IPS-NIHi7 (cell line): ENCODE measurements around the gene BLACAT1.
"Not testable (repeated sequence)": the region's sequence is repeated elsewhere in the genome, so short reads cannot be mapped to it uniquely, and the experiment has no call there.

Source experiments
- DNase-seq: peaks from one replicate; pipeline ENCODE4 v3.0.0; 2012; ENCODE audit warnings: mixed read lengths; ENCODE audit errors: extremely low spot score

Gene BLACAT1

DNA sequence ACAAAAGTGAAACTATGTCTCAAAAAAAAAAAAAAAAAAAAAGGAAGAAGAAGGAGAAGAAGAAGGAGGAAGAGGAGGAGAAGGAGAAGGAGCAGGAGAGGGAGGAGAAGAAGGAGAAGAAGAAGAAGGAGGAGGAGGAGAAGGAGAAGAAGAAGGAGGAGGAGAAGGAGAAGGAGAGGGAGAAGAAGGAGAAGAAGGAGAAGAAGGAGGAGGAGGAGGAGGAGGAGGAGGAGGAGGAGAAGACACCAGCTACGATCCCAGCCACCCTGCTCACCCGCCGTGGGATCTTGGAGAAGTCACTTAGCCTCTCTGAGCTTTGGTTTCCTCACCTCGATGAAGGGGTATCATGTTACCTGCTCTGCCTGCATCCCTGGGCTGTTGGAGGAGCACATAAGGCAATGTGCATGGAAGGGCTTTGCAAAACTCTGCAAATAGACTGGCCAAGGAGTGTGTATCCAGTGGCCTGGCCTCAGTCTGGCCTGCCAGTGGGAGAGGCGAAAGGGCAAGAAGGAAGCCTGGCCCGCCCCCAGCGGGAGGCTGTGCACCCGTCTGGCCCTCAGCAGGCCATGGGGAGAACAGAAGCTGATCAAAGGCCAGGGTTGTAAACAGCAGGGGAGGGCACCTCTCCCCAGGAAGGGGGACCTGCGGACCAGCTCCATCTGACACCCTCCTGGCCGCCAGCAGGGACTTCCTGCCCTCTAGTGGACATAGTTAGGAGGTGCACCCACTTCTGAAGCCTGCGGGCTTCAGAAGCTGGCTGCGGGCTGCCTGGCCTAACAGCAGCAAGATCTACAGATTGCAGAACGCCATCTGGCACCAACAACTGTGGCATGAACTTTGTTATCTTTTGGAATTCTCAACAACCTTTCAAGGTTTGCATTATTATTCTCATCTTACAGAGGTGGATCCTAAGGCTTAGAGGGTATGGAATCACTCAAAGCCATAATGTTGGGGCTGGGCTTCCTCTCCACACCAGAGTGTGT lies 29.4 kb upstream of the BLACAT1 start:
- peak; percentile 93 for DNase-seq

DNA sequence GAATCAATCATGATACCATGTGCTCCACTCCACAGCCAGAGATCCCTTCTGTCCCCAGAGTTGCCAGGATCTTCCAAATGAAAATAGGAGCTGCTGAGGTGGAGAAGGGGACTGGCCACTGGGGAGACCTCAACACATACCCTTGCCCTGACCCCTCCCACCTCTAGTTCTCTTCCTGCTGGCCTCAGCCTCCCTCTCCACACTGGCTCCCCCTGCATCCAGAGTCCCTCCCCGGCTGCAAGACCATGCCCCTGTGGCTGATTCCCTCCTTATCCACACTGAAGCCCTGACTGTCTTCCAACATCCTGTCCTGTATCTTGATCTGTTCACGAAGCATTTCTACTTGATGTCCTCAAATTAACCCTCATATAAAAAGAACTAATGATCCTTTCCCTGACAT lies 27.5 kb upstream of the BLACAT1 start:
- no peak for DNase-seq

DNA sequence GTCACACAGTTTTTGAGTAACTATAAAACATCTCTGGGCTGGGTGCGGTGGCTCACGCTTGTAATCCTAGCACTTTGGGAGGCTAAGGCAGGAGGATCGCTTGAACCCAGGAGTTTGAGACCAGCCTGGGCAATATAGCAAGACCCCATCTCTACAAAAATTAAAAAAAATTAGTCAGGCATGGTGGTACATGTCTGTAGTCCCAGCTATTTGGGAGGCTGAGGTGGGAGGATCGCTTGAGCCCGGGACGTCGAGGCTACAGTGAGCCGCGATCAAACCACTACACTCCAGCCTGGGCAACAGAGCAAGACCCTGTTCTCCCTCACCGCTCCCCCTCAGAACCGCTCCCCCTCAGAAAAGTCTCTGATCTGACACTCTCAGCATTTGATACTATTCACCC lies 26.7 kb upstream of the BLACAT1 start:
- not testable (repeated sequence) for DNase-seq

DNA sequence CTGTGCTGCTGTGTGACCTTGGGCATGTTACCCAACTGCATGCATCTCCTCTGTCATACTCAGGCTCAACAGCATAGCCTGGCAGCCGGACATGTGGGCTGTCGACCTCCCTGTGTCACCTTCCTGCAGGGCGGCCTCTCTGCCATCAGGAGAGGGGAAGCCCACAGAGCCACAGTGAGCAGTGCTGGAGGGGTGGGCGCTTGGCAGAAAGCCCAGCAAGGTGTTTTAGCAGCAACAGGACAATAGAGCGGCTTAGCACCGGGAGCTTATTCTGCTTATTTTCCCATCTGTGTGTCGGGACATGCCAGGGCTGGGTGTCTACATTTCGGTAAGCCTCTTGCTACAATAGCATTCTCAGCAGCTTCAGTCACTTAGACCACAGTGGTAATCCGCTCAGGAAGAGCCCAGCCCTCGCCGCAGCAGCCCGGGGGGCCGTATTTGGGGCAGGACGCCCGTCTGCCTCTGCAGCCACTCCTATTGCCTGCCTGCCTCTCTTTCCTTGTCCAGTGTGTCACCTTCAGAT lies 25.8 kb upstream of the BLACAT1 start:
- DNase-seq = no peak

DNA sequence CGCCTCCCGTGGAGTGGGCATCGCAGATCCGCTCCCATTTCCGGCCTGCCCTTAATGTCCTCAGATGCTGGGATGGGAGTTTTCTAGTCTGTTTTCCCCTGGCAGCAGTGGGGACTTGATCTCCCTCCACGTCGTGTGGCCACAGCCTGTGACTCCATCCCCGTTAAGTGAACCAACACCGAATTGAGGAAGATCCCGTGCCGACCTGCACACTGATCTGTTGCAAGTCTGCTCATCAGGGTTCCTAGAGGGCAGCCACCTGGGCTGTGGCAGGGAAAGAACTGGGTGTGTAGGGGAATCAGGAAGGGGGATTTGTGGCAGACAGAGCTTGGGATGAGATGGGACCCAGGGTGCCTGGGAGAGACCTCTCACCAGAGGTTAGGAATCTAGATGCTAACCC lies 25.4 kb upstream of the BLACAT1 start:
- no peak for DNase-seq

DNA sequence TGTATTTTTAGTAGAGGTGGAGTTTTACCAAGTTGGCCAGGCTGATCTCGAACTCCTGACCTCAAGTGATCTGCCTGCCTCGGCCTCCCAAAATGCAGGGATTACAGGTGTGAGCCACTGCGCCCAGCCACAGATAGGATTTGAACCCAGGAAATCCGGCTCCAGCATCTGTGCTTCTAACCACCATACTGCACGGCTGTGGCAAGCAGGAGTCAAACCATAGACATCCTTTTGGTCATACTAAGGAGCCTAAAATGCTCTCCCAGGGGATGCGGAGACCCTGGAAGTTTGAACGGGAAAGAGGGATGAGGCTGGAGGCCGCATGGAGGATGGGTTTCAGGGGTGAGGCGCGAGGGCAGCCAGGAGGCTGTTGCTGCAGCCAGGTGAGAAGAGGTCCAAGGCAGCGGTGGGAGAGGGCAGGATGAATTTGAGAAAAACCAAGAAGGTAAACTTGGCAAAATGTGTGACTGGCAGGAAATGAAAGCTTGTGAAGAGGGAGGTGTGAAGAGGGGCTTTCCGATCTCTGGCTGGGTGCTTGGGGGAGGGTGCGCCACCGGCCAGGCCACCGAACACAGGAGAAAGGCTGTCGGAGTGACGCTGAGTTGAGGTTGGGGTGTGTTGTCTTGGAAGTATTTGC lies 24.6 kb upstream of the BLACAT1 start:
- peak; percentile 18 for DNase-seq

DNA sequence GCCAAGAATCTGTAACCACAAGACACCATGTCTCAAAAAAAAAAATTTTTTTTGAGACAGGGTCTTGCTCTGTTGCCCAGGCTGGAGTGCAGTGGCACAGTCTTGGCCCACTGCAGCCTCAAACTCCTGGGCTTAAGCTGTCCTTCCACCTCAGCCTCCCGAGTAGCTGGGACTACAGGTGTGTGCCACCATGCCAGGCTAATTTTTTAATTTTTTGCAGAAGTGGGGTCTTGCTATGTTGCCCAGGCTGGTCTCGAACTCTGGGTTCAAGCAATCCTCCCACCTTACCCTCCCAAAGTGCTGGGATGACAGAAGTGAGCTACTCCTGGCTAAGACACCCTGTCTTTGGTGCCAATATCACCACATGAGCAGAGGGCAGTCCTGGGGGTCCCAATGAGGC lies 23.1 kb upstream of the BLACAT1 start:
- not testable (repeated sequence) for DNase-seq

DNA sequence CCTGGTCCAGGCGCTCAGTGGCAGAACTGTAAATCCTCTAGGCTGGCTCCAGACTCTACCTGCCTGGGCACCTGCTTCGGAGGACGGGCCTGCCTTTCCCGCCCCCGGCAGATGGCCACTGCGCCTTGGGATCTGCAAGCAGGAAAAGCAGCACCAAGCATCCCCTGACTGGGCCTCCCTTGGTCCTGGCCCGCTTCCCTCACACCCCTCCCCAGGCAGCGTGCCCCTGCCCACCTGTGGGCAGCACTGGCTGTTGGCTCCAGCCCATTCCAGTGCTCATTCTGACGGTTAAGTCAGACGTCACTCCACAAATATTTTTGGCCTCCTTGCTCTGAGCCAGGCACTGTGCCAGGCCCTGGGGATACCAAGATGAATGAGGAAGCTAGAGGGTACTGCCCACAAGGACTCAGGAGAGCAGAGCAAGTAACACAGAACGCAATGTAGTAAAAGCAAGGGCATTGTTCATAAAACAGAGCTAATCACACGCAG lies 22.0 kb upstream of the BLACAT1 start:
- no peak for DNase-seq

DNA sequence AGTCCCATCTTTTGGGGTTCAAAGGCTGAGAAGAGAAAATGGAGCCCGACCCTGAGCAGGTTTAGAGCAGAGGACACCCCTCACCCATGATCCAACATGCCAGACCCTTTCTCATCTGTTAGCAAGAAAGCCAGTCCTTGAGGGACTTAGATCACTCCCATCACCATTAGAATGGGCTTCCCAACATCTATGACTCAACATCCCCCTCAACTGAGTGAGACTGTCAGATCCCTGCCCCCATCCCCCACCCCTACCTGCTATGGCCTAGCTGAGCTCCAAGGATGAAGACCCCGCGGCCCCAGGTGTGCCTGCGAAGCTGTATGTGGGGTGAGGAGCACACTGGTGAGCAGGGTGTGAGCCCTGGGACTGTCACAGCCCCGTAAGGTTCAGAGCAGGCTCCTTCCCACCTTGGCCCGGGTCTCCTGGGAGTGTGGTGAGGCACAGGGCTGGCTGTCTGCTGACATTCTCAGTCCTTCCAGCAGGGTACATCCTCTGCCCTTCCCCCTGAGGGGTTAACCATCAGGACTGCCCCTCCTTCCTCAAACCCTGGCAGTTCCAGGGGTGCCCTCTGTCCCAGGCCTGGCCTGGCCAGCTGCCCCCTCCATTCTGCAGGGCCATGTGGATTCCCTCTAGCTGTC lies 21.4 kb upstream of the BLACAT1 start:
- peak; percentile 56 for DNase-seq

DNA sequence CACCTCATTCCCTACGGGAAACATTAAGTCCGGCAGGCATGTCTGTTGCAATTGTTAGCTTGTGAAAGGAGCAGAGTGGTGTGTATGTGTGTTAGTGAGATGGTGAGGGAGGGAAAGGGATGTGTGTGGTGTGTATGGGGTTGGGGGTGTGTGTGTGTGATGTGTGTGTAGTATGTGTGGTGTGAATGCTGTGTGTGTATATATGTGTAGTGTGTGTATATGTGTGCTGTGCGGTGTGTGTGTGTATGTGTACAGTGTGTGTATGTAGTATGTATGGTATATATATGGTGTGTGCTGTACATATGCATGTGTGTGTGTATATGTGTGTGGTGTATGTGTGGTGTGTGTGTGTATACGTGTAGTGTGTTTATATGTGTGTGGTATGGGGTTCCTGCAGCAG lies 20.8 kb upstream of the BLACAT1 start:
- no peak for DNase-seq

DNA sequence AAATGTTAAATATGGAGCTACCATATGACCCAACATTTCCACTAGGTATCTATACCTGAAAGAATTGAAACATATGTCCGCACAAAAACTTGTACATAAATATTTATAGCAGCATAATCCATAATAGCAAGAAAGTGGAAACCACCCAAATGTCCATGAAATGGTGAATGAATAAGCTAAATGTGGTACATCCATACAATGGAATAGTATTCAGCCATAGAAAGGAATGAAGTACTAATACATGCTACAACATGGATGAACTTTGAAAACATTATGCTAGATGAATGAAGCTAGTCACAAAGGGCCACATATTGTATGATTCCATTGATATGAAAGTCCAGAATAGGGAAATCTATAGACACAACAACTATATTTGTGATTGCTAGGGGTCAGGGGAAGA lies 20.0 kb upstream of the BLACAT1 start:
- DNase-seq = no peak

DNA sequence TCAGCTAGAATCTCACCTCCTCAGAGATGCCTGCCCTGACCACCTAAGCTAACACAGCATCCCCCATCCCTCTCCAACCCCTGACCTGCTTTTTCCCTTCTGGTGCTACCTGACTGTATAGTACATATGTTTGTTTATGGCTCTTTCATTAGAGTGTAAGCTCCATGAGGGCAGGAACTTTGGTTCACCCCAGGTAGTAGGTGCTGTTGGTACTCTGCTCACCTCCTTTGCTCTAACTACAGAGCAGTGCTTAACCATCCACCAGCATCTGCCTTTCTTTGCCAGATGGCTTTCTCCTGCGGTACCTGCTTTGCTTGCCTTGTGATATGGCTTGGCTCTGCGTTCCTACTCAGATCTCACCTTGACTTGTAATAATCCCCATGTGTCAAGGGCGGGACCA lies 18.7 kb upstream of the BLACAT1 start:
- no peak for DNase-seq

DNA sequence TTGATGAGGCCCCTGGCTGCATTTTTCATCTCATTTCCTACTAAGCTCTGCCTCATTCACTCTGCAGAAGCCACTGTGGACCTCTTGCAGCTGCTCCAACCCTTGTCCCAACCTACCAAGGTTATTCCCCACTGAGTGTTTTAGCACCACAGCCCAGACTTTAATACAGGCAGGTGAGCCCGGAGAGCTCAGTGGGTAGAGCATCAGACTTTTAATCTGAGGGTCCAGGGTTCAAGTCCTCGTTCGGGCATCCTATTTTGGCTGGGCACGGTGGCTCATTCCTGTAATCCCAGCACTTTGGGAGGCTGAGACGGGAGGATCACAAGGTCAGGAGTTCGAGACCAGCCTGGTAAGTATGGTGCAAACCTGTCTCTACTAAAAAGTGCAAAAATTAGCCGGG lies 18.1 kb upstream of the BLACAT1 start:
- DNase-seq = no peak

DNA sequence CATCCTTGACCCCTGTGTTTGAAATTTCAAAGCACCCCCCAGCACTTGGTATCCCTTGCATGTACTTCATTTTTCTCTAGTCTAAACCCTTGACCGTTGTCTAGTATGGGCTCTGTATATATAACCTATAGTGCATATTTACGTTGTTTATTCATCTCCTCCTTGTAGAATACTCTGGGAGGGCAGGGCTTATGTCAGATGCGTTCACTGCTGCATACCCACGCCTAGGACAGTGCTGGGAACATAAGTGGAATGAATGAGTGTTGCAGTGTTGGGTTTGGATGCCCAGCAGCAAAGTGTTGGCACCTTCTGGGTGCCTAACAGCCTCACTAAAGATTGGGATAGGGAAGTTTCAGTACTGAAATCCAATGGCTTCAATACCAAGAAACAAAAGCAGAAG lies 17.6 kb upstream of the BLACAT1 start:
- DNase-seq = no peak

DNA sequence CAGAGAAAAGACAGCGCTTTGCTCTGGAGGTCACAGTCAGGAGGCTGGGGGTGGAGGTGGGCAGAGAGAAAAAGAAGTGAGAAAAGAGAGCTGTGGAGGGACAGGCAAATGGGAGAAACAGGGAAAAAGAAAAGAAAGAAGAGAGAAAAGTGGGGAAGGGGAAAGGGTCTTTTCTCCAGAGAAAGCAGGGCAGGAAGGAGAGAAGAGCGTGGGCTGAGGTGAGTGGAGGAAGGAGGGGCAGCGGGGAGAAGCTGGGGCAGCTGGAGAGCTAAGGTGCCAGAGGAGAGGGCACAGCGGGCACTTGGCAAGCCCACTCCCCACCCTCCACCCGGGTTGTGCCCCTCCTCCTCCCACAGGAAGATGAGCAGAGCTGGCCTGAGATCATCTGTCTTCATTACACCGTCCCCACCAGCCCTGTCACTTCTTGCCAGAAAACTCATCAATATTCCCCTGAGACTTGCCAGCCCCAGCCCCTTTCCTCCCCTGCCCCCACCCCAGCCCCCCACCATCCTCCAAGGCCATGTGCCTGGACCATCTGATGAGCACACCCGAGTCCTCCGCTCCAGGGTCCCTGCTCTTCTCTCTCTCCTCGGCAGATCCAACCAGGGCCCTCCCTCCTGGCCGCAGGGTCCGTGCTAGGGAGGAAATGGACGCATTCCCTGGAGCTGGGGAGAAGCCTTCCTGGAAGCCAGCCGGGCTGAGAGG lies 17.0 kb upstream of the BLACAT1 start:
- DNase-seq = peak; percentile 45

DNA sequence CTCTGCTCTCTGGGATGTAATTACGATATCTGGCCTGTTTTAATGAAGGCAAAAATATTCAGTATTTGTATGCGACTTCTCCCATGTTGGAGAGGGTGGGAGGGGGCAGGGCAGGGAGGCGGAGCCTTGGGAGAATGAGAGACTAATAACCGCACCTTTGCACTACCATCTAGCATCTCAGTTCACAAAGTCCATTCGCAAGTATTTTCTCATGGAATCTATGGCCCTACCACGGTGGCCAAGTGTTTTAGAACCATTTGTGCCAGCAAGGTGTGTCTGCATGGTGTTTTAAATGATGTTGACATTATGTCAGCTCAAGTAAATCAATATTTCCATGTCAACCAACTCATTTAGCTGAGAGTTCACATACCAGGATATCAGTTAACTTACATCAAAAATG lies 14.3 kb upstream of the BLACAT1 start:
- DNase-seq = no peak

DNA sequence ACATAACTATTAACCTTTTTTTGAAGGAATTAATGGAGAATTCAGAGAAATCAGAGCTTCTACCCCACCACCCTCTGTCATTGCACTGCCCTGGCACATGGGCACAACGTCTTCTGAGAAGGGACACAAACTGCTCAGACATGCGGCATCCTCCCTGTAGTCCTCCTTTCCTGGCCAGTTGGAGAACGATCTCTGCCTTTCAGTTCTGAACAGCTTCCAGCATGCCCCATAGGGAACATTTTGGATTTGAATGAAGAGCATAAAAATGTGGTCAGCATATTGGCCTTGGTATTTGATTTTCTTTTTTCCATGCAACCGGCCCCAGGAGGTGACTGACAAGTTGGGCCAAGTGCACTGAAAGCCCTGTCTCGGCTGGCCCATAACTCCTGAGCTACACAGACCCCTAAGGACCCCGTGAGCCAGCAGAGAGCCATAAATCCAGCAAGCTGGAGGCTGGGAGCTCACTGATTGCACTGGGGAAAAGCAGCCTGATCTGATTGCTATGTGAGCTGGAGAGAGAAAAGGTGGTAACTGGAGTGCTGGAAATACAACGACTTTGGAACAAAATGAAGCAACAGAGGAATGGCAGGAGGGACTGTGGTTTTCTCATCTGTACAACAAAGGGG lies 10.9 kb upstream of the BLACAT1 start:
- DNase-seq = no peak

DNA sequence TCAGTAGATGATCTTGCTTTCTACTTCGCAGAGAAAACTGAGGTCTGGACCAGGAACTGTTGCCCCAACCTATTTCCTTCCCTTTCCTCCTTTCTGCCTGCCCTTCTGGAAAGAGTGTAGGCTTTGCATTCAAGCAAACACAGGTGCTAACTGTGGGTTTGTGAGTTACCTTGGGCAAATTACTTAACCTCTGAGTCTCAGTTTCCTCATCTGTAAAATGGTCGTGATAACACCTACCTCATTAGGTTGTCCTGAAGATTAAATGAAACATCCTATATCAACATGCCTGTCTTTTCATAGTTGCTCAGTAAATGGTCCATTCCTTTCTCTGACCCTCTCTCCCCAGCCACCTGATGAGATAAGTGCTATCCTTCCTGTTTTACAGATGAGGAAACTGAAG lies 9.5 kb upstream of the BLACAT1 start:
- DNase-seq = no peak

DNA sequence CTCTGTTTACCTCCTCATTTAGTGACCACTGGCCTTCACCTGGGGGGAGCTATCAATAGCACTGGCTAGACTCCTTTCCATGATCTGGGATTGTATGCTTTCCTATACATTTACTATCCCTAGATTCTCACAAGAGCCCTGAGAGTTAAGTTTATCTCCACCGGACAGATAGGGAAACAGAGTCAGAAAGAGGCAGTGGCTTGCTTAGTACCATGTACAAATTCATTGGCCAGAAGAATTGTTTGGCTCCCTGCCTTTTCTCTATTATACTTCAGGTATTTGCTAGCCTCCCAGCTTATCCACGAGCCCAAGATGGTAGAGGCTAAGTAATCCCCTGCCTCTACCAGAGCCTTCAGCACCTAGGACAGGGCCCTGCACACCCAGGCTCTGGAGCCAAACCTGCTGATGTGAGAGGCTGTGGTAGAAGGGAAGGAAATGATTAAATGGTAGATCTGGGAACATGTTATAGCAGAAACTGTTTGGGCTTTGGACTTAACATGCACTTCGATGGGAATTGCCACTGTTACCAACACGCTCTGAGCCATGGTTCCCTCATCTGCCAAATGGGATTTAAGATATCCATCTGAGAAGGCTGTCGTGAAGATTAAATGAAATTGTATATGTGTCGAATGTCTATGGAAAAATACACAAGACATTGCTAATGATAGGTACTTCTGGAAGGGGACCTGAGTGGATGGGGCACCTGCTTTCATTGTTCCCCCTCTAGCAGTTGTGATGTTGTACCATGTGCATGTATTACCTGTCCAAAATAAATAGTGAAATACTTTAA lies 3.1 kb upstream of the BLACAT1 start:
- peak; percentile 73 for DNase-seq
